IPS-NIHi7 (cell line): Measurements from ENCODE around the gene PRPF19.

ENCODE experiments used
- DNase-seq: peaks from one replicate; pipeline ENCODE4 v3.0.0; 2012; ENCODE audit warnings: mixed read lengths; ENCODE audit errors: extremely low spot score

The PRPF19 gene

GRCh38 chr11:60873533-60873932 lies 32.9 kb downstream of the PRPF19 start:
- DNase-seq, result no peak

- peak; percentile 64 for DNase-seq
Observed at GRCh38 chr11:60872961-60873524, 33.3 kb downstream of the PRPF19 start.

GRCh38 chr11:60872124-60872960 lies 34.0 kb downstream of the PRPF19 start:
- DNase-seq, result no peak

- DNase-seq, result no peak
Observed at GRCh38 chr11:60871378-60872061, 34.9 kb downstream of the PRPF19 start.

GRCh38 chr11:60870733-60871377 lies 35.5 kb downstream of the PRPF19 start:
- no peak for DNase-seq

GRCh38 chr11:60870276-60870675 lies 36.1 kb downstream of the PRPF19 start:
- DNase-seq, result peak; percentile 35

GRCh38 chr11:60869451-60869825 lies 36.9 kb downstream of the PRPF19 start:
- no peak for DNase-seq

GRCh38 chr11:60868682-60869450 lies 37.5 kb downstream of the PRPF19 start:
- no peak for DNase-seq

- no peak for DNase-seq
Observed at GRCh38 chr11:60867871-60868681, 38.3 kb downstream of the PRPF19 start.

- no peak for DNase-seq
Observed at GRCh38 chr11:60866911-60867870, 39.2 kb downstream of the PRPF19 start, which contains the start of gene ZP1. Gene ZP1 (plus strand): TSS chr11:60867542. CDS start chr11:60867562, 20 bp downstream.

GRCh38 chr11:60864856-60865513 lies 41.4 kb downstream of the PRPF19 start:
- no peak for DNase-seq

- DNase-seq, result no peak
Observed at GRCh38 chr11:60863550-60864521, 42.5 kb downstream of the PRPF19 start.

- no peak for DNase-seq
Observed at GRCh38 chr11:60862171-60862570, 44.2 kb downstream of the PRPF19 start.

GRCh38 chr11:60860943-60861342 lies 45.4 kb downstream of the PRPF19 start:
- no peak for DNase-seq

- no peak for DNase-seq
Observed at GRCh38 chr11:60859616-60860250, 46.7 kb downstream of the PRPF19 start.

GRCh38 chr11:60858731-60859464 lies 47.5 kb downstream of the PRPF19 start:
- DNase-seq, result no peak
